ENCODE results near the gene KLHL36. TPM values are rescaled to one million over a fixed set of nuclear protein-coding genes. Genes with fewer than 3 reads are reported as not detected.

The KLHL36 gene
- polyA plus RNA-seq, 1 of the 3 experiments (the other 2 are of a cell fraction): 39.8 TPM

DNA sequence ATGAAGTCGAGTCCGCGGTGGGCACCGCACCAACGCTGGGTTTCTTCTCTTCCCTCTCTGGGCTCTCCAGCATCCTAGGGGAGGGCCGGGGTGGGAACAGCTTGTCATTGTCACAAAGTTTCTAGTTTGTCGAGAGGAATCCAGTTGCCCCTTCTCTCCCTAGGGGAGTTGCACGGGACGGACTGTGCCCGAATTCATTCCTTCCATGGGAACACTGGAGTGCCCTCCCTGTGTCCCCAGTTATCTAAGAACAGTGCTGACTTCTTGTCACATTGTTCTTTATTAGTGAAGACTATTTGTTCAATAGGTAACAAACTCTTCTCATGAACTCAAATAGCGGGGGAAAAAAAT, 1.2 kb downstream of the KLHL36 start:
- no peaks in the 10 kb centered on the region for H3K9me2 ChIP-seq
- H3K27me3 ChIP-seq (ENCODE audit: insufficient read depth): no peaks in the 10 kb centered on the region
- H3K4me3 ChIP-seq (ENCODE audit: low read depth in 2 of 2, low read length in 1 of 2): peak overlapping the region; percentile 65 to 74
- CTCF ChIA-PET: interaction anchor here (0.7 to 6.4 kb wide), 8 partner anchors 12 to 321 kb away, joined by 3 to 33 read pairs (median 4); no protein-coding TSS in a partner anchor
- TF ChIP-seq SIN3A (IDR thresholded peaks at IDR 0.05; ENCODE audit: borderline replicate concordance, low read depth, low read length): no peak
- TF ChIP-seq FOXM1 (IDR thresholded peaks at IDR 0.05; ENCODE audit: low read depth): no peak
- TF ChIP-seq CTCF (IDR thresholded peaks at IDR 0.05): no peak
- TF ChIP-seq SMC3 (IDR thresholded peaks at IDR 0.05; ENCODE audit: low read depth, low read length): no peak
- TF ChIP-seq, protein P1, sequence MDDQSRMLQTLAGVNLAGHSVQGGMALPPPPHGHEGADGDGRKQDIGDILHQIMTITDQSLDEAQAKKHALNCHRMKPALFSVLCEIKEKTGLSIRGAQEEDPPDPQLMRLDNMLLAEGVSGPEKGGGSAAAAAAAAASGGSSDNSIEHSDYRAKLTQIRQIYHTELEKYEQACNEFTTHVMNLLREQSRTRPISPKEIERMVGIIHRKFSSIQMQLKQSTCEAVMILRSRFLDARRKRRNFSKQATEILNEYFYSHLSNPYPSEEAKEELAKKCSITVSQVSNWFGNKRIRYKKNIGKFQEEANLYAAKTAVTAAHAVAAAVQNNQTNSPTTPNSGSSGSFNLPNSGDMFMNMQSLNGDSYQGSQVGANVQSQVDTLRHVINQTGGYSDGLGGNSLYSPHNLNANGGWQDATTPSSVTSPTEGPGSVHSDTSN (IDR thresholded peaks at IDR 0.05): no peak
- no peak for TF ChIP-seq USF1 (IDR thresholded peaks at IDR 0.05; ENCODE audit: borderline replicate concordance, low read depth)
- no peak for TF ChIP-seq EP300 (IDR thresholded peaks at IDR 0.05; ENCODE audit: borderline replicate concordance in 1 of 2, low read depth in 1 of 2, low read length in 1 of 2)
- no peak for TF ChIP-seq MEF2A (IDR thresholded peaks at IDR 0.05; ENCODE audit: borderline replicate concordance, low read depth)
- TF ChIP-seq RCOR1 (IDR thresholded peaks at IDR 0.05; ENCODE audit: low read length): no peak
- no peak for TF ChIP-seq NRF1 (IDR thresholded peaks at IDR 0.05; ENCODE audit: low read depth, low read length)
- H3F3A ChIP-seq (replicated peaks; ENCODE audit: insufficient read depth): peaks cover 18% of the 10 kb centered on the region
- H3K9me3 ChIP-seq: no peaks in the 10 kb centered on the region
- peak overlapping the region; percentile 96 for H3K4me2 ChIP-seq
- WGBS (ENCODE audit: low lambda C conversion rate): 70% methylated on average over 6 of the region's 11 CpGs
- no peak overlapping the region for H2AFZ ChIP-seq (ENCODE audit: low read depth)
- peaks cover 47% of the 10 kb centered on the region; the same call in 1 of the 2 replicates for H3K79me2 ChIP-seq (ENCODE audit: insufficient read depth)
- H3K4me1 ChIP-seq (ENCODE audit: control insufficient read depth in 1 of 2, insufficient read depth in 2 of 2, low read depth in 1 of 2, low read length in 1 of 2): peaks cover 0 to 14% of the 10 kb centered on the region in 2 experiments; a peak in 1 of 4 replicates
- H4K20me1 ChIP-seq (ENCODE audit: insufficient read depth): peaks cover 10% of the 10 kb centered on the region
- H3K27ac ChIP-seq (ENCODE audit: low read depth in 2 of 2, low read length in 1 of 2): no peak overlapping the region
- H3K9ac ChIP-seq: peak overlapping the region; percentile 66
- peaks cover 8 to 17% of the 10 kb centered on the region in 2 experiments for H3K36me3 ChIP-seq (replicated peaks in 1 of 2; ENCODE audit: control insufficient read depth in 1 of 2, insufficient read depth in 2 of 2, low read length in 1 of 2)
- DNase-seq: no peak
- POLR2A ChIA-PET: no interaction called here

GRCh38 chr16:84650062-84650991, 2.0 kb downstream of the KLHL36 start:
- ChIA-PET POLR2A (no interaction called here), CTCF (interaction anchor here (1.1 to 1.8 kb wide), 4 partner anchors 12 to 321 kb away, joined by 3 to 8 read pairs (median 6); no protein-coding TSS in a partner anchor)
- H2AFZ ChIP-seq (ENCODE audit: low read depth): no peak overlapping the region
- H3K9me2 ChIP-seq: no peaks in the 10 kb centered on the region
- peak overlapping the region; percentile 17; the same call in 1 of the 2 replicates for H3K9ac ChIP-seq
- H3K4me3 ChIP-seq (ENCODE audit: low read depth in 2 of 2, low read length in 1 of 2): peak overlapping the region in 1 of 2 experiments; percentile 31; a peak in 1 of 4 replicates
- H4K20me1 ChIP-seq (ENCODE audit: insufficient read depth): peaks cover 10% of the 10 kb centered on the region
- 62% methylated on average over 20 of the region's 20 CpGs for WGBS (ENCODE audit: low lambda C conversion rate)
- no peak for DNase-seq
- H3K27ac ChIP-seq (ENCODE audit: low read depth in 2 of 2, low read length in 1 of 2): peak overlapping the region in 1 of 2 experiments; percentile 62; a peak in 2 of 4 replicates
- H3K36me3 ChIP-seq (replicated peaks in 1 of 2; ENCODE audit: control insufficient read depth in 1 of 2, insufficient read depth in 2 of 2, low read length in 1 of 2): peaks cover 8 to 24% of the 10 kb centered on the region in 2 experiments
- TF ChIP-seq JUND (IDR thresholded peaks at IDR 0.05) (peak; percentile 38; the same call in 1 of the 2 replicates), MAX (IDR thresholded peaks at IDR 0.05; ENCODE audit: low read depth) (peak; percentile 43; the same call in 1 of the 2 replicates), RFX5 (IDR thresholded peaks at IDR 0.05; ENCODE audit: low read length) (no peak), RXRA (IDR thresholded peaks at IDR 0.05; ENCODE audit: borderline replicate concordance, low read depth) (no peak), SMC3 (IDR thresholded peaks at IDR 0.05; ENCODE audit: low read depth, low read length) (no peak), TCF12 (IDR thresholded peaks at IDR 0.05) (peak; percentile 69), EP300 (IDR thresholded peaks at IDR 0.05; ENCODE audit: borderline replicate concordance in 1 of 2, low read depth in 1 of 2, low read length in 1 of 2) (0 out of 4 replicates have a peak, but pooled peaks of 1 of the 2 experiments have one; percentile 8), NFIC (IDR thresholded peaks at IDR 0.05; ENCODE audit: borderline replicate concordance) (no peak), MEF2A (IDR thresholded peaks at IDR 0.05; ENCODE audit: borderline replicate concordance, low read depth) (no peak), GABPA (IDR thresholded peaks at IDR 0.05; ENCODE audit: low read depth) (no peak), FOSL2 (IDR thresholded peaks at IDR 0.05; ENCODE audit: borderline replicate concordance, low read depth) (peak; percentile 55; the same call in 1 of the 2 replicates), TEAD4 (IDR thresholded peaks at IDR 0.05; ENCODE audit: borderline replicate concordance, insufficient read depth) (peak; percentile 15; the same call in 1 of the 2 replicates)
- TF ChIP-seq, protein P1 (IDR thresholded peaks at IDR 0.05): peak; percentile 63
- H3K4me2 ChIP-seq: peak overlapping the region; percentile 96
- H3K79me2 ChIP-seq (ENCODE audit: insufficient read depth): peaks cover 55% of the 10 kb centered on the region; the same call in 1 of the 2 replicates
- H3F3A ChIP-seq (replicated peaks; ENCODE audit: insufficient read depth): peaks cover 18% of the 10 kb centered on the region
- H3K27me3 ChIP-seq (ENCODE audit: insufficient read depth): no peaks in the 10 kb centered on the region
- peaks cover 0 to 14% of the 10 kb centered on the region in 2 experiments; a peak in 1 of 4 replicates for H3K4me1 ChIP-seq (ENCODE audit: control insufficient read depth in 1 of 2, insufficient read depth in 2 of 2, low read depth in 1 of 2, low read length in 1 of 2)
- no peaks in the 10 kb centered on the region for H3K9me3 ChIP-seq

All from SK-N-SH (cell line).